NCI-H2081 treated with DMSO at 0.1 percent for 48 hours (cell line): ENCODE results near the gene PRKCH.
"Not testable (repeated sequence)": the region's sequence is repeated elsewhere in the genome, so short reads cannot be mapped to it uniquely, and the experiment has no call there.

Experiments
- DNase-seq: peaks from one replicate; lab custom pipeline; 2025; lab: John Stamatoyannopoulos, UW

PRKCH gene

DNA sequence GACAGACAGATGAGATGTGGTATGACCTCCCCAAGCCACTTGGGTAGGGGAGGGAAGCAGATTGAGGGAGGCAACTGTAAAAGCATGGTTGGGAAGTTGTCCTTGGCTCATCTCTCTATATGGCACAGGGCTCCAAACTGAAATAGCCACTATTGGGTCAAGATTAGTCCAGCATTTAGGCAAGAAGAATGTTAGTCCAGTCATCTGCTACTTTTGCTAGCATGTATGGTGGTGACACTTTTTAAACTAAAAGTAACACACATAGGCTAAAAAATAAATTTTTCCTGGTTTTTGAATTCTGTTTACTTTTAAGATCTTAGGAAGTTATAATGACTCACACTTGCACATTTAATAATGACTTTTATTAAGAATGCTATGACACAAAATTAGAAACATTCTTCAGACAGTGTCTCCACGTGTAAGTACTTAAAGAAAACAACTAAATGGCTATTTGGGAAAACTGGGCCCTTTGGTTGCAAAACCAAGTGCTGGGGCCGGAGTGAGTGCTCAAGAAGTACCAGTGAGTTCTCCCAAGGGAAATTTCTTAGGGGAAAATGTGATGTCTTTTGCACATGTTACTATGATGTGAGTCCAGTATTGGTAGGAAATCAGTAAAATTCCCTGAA lies 194.9 kb downstream of the PRKCH start:
- no peak for DNase-seq

DNA sequence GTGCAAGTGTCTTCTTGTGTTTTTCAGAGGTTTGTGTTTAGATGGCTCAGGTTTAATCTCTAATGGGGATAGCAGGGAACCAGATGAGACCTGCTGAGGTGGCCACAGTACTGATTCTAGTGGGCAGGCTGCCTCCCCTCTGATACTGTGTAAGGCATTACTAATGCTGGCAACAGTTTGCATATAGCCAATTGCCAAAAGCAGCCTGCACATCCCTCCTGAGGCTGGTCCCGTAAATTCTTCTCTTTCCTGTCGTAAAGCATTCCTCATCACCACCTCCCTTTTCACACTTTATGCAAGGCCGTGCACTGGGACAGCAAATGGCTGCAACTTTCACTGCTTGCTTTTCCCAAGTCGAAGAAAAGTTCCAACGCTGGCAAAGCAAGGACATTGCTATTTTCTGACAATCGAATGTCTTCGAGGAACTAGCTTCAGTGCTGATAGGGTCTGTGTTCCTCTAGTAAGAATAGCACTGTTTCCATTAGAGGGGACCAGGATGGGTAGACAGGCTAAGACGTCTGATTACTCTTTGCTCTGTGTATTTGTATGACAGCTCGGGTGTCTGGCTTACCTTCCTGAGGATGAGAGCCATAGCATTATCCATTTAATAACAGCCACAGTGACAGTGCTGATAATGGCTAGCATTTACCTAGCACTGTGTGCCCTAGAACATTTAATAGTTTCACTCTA lies 195.7 kb downstream of the PRKCH start:
- DNase-seq = no peak

GRCh38 chr14:61517911-61518384 lies 196.6 kb downstream of the PRKCH start:
- no peak for DNase-seq

DNA sequence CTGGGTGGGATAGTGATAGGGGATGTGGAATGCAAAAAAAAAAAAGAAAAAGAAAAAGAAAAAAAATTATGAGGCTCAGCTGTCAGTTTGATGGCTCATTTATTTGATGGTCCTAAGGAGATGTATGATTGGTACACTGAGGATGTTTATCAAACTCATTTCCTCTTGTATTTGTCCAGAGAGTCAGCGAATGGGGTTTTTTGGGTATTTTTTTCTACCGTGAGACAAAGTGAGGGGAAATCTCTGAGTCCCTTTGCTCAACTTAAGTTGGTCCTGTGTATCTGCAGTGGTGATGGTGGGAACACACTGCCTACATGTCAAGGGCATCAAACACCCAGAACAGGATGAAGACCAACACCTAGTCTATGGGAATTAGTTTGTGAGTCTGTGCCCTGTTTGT lies 197.0 kb downstream of the PRKCH start:
- DNase-seq = no peak

- no peak for DNase-seq
Observed at GRCh38 chr14:61519106-61519505, 197.7 kb downstream of the PRKCH start.

- DNase-seq = no peak
Observed at GRCh38 chr14:61519735-61520134, 198.4 kb downstream of the PRKCH start.

GRCh38 chr14:61520576-61520975 lies 199.2 kb downstream of the PRKCH start:
- no peak for DNase-seq

DNA sequence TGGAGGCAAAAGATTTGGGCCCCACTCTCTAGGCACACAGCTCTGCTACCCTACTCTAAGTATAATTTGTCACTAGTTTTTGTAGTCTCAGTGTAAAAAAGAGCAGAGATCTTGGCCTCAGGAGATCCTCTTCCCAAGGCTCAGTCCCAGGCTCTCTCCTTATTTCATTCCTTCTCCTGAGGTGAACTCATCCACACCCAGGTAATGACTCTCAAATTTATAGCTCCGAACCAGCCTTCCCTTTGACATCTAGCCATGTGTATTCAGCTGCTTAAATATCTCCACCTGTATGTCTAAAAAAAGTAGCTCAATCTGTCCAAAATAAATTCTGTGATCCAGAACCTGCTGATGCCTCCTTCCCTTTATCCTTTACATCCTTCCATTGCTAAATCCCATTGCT lies 200.4 kb downstream of the PRKCH start:
- DNase-seq = no peak

DNA sequence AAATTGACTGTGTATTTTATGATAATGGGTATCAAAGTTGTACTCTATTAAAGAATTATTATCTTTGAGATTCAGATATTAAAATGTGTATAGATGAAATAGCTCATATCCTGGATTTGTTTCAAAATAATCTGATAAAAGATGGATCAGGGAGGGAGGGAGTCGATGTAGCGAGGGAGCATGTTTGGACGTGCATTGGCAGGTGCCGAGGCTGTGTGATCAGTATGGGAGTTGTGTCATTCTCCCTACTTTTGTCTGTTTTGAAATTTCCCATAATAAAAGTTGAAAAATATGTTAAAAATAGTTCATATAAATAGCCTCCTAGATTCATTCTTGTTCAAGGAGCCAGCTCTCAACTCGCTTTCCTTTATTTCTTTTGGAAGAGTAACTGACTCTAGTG lies 202.4 kb downstream of the PRKCH start:
- no peak for DNase-seq

DNA sequence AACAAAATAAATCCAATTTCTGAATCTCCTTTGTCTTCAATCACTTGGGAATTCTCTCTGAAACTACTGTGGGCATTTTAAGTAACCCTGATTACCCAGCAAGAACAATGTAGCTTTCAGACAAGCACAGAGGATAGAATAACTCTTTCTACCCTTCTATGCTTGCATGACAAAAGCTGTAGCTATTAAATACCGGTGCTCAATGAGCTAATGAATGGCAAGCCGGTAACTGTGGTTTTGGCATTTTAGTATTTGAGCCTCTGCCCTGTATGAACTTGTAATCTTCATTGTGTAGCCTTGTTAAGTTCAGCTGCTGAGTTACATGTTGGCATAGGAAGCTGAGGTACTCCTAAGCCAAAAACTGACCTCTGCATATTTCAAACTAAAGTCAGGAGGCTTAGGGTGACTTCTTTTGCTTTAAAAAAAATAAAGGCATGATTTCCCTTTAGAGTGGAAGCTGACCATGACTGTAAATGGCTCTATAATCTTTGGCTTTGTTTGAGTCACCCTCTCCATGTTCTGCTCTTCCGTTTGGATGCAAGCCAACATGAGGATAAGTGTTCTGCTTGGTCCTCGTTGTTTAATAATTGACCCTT lies 202.9 kb downstream of the PRKCH start:
- DNase-seq = no peak

DNA sequence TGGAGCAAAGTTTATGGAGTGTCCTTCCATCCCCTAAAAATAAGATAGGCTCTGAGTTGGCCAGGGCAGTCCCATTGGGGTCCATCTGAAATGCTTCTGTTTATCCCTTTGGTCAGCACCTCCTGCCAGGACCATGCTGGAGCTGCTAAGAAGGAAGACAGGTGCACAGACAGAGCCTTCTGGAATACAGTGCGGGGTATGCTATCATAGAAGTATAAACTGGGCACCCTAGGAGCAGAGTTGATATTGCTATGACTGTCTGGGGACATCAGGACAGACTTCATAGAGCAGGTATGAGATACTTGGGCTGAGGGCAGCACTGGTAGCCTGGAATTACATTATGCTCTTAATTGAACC lies 203.5 kb downstream of the PRKCH start:
- DNase-seq = no peak

DNA sequence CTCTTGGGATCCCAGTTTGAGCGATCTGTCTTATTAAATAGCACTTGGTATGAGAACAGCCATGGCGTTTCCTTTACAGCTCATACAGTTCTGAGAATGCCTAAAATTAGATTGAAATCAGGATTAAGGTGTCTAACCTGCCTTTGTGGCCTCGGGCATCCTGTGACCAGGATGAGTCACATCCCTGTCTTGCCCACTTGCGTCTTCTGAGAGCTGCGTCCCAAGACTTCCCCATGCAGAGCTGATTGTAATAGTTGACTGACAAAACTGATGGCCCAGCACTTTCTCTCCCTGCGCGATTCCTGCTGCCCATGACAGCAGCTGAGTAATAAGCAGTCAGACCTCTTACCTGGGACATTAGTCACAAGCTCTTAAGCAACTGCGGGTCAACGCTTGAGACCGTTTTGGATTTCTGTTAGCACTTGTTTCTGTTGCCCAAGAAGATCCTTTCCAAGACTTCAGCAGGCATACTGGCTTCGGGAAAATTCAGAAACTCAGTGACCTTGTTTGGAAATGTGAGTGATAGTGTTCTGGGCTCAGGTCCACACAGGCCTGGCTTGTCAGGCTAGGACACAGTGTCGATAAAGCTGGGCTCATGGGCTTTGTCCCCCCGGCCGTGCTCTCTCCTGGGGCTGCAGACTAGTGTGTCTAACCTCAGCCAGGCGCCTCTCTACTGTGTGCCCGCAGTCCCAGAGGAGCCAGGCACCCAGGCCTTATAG lies 204.1 kb downstream of the PRKCH start:
- DNase-seq = no peak

- no peak for DNase-seq
Observed at GRCh38 chr14:61526405-61527312, 205.3 kb downstream of the PRKCH start.

DNA sequence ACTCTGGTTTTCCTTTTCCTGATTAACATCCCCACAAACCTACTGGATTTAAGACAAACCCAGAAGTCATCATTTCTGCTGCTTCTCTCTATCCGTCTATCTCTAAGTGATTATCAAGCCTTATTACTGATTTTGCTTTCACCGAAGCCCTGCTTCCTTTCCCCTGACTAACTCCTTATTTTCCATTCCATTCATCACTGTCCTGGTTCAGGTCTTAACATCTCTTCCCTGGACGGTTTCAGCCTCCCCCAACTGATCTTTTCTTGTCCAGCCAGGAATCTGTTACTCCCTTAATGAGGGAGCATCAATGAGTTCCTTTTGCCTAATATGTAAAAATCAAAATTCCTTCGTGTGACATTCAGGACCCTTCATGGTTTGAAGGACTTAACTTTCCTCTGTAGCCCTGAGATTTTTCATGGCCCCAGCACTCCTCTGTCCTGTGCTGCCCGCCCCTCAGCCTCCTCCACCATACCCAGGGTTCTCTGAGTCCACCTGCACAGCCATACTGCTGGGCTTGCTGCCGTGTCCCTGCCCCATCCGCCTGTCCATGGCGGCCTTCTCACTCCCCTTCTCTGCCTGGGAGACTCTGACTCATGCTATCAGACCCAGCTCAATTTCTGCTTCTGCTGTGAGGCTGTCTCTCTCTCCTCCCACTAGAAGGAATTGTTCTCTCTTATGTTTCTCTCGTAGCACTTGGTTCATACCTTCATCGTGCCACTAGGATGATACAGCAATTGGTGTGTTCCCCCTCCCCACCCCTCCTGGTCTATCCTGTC lies 206.1 kb downstream of the PRKCH start:
- DNase-seq = no peak

DNA sequence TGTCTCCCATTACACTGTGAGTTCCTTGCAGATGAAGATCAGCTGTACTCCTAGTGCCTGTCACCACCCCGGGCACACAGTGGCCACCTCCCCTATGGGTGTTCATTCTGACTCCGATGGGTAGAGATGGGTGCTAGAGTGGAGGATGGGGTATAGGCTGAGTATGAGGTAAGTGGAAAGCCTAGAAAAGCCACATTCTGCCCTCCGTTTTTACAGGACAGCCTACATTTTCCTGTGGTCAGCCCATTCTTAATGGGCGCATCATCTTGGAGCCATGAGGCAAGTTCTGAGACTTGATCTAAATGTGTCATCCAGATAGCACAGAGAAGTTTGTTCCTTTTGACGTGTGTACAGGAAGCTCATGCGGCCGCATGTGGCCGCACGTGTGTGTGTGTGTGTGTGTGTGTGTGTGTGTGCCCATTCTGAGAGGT lies 207.2 kb downstream of the PRKCH start:
- no peak for DNase-seq

- not testable (repeated sequence) for DNase-seq
Observed at GRCh38 chr14:61529360-61529759, 208.0 kb downstream of the PRKCH start.

DNA sequence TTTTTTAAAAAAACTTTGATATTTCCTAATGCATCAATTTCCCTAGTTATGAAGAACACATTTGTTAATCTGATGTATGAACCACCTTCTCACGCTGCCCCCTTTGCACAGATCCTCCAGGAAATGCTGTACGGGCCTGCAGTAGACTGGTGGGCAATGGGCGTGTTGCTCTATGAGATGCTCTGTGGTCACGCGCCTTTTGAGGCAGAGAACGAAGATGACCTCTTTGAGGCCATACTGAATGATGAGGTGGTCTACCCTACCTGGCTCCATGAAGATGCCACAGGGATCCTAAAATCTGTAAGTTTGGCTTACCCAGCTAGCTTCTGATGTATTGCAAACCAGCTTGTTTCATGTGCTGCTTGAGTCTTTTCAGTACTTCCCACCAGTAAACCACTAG lies 208.9 kb downstream of the PRKCH start:
- no peak for DNase-seq

DNA sequence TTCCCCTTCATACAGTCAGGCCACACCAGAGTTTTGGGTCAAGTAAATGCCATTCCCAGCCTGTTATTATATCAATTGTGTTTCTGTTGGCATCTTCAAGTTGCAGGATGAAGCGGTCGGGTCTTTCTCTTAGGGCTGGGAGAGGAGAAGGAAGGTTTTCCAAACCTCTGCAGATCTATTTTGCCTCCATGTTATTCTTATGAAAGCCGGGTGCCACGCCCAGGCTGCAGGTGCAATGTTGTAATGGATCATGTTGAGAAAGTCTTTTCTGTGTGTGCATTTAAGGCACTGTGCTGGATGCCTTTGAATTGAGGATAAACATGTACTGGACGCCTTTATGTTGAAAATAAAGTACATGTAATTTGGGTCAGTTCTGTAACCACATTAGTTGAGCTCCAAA lies 209.5 kb downstream of the PRKCH start:
- no peak for DNase-seq

GRCh38 chr14:61531465-61532122 lies 210.2 kb downstream of the PRKCH start:
- DNase-seq = no peak

GRCh38 chr14:61532123-61532505 lies 210.7 kb downstream of the PRKCH start:
- DNase-seq = no peak

DNA sequence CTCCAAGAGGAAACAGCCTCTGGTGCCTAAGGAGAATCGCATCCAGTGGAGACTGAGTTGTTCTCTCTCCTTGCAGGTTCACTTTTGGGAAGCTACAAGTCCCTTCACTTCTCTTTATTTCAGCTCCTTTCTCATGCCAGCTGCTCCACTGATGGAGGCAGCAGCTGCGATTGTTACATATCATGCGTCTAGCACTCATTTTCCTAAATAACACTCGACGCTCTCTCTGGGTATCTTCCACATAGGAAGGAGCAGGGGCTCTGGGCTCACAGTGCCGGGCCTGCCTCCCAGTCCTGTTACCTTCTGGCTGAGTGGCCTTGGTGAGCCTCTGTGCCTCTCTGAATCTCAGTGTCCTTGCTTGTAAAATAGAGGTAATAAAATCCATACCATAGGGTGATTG lies 211.4 kb downstream of the PRKCH start:
- no peak for DNase-seq
